NK-92 treated with Interleukin-12 subunit alpha and Interleukin-12 subunit beta, amount 100 ng/mL, for 24 hours (cell line): ENCODE data around the gene GADD45A.

Experiments used
- DNase-seq: peaks from one replicate; lab custom pipeline; 2025; lab: John Stamatoyannopoulos, UW

GADD45A gene

GRCh38 chr1:67689267-67690017, 4.4 kb downstream of the GADD45A start:
- DNase-seq, result no peak

- no peak for DNase-seq
Measured at GRCh38 chr1:67690018-67690363, 5.0 kb downstream of the GADD45A start.

GRCh38 chr1:67690411-67690810, 5.4 kb downstream of the GADD45A start:
- DNase-seq, result no peak

- DNase-seq, result no peak
Measured at GRCh38 chr1:67691712-67692111, 6.7 kb downstream of the GADD45A start.

- no peak for DNase-seq
Measured at GRCh38 chr1:67695963-67696362, 11.0 kb downstream of the GADD45A start.

- DNase-seq, result no peak
Measured at GRCh38 chr1:67696708-67697107, 11.7 kb downstream of the GADD45A start.

- DNase-seq, result no peak
Measured at GRCh38 chr1:67700220-67700619, 15.2 kb downstream of the GADD45A start.

- no peak for DNase-seq
Measured at GRCh38 chr1:67700692-67701410, 15.8 kb downstream of the GADD45A start.

GRCh38 chr1:67701876-67702275, 16.9 kb downstream of the GADD45A start:
- no peak for DNase-seq

- no peak for DNase-seq
Measured at GRCh38 chr1:67704351-67704750, 19.4 kb downstream of the GADD45A start.

GRCh38 chr1:67705735-67706453, 20.9 kb downstream of the GADD45A start:
- DNase-seq, result no peak

GRCh38 chr1:67708606-67709005, 23.6 kb downstream of the GADD45A start:
- DNase-seq, result no peak

GRCh38 chr1:67710417-67710816, 25.4 kb downstream of the GADD45A start:
- DNase-seq, result no peak

- DNase-seq, result no peak
Measured at GRCh38 chr1:67711158-67711854, 26.3 kb downstream of the GADD45A start.

- no peak for DNase-seq
Measured at GRCh38 chr1:67711855-67712212, 26.8 kb downstream of the GADD45A start.

GRCh38 chr1:67713057-67713846, 28.3 kb downstream of the GADD45A start:
- no peak for DNase-seq

GRCh38 chr1:67715819-67716218, 30.8 kb downstream of the GADD45A start:
- no peak for DNase-seq

GRCh38 chr1:67716800-67717199, 31.8 kb downstream of the GADD45A start:
- no peak for DNase-seq

GRCh38 chr1:67717876-67718275, 32.9 kb downstream of the GADD45A start:
- no peak for DNase-seq

GRCh38 chr1:67719329-67720196, 34.6 kb downstream of the GADD45A start:
- no peak for DNase-seq

- no peak for DNase-seq
Measured at GRCh38 chr1:67721112-67721511, 36.1 kb downstream of the GADD45A start.
